ENCODE measurements around the gene PTPRN2. TPM values are rescaled to one million over a fixed set of nuclear protein-coding genes. Genes with fewer than 3 reads are reported as not detected.

PTPRN2 gene
- total RNA-seq, 1 donor from 2014 or later = 1.8 TPM

DNA sequence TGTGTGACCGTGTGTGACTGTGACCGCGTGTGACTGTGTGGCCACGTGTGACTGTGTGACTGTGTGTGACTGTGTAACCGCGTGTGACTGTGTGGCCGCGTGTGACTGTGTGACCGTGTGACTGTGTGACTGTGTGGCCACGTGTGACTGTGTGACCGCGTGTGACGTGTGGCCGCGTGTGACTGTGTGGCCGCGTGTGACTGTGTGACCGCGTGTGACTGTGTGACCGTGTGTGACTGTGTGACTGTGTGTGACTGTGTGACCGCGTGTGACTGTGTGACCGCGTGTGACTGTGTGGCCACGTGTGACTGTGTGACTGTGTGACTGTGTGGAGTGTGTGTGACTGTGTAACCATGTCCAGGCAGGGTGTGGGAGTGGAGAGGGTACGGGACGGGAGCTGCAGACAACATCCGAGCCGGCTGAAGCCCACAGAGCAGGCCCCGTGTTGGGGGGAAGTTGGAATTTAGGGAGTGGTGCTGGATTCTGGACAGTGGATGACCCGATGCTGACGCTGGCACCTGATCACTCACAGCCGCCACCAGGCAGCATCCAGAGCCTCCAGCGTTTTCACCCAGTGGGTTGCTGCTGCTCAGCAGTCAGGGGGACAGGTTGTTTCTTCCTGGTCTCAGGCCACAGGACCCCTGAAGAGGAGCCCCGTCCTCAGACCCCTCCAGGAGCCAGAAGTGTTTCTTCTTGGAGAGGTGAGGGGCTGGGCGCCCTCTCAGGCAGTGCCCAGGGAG is 747.3 kb downstream of the PTPRN2 start:
- POLR2A ChIA-PET = no interaction called here
- H3K27me3 Mint-ChIP-seq = no peaks in the 10 kb centered on the region
- H3K4me3 Mint-ChIP-seq = no peak overlapping the region
- TF ChIP-seq, protein P1, sequence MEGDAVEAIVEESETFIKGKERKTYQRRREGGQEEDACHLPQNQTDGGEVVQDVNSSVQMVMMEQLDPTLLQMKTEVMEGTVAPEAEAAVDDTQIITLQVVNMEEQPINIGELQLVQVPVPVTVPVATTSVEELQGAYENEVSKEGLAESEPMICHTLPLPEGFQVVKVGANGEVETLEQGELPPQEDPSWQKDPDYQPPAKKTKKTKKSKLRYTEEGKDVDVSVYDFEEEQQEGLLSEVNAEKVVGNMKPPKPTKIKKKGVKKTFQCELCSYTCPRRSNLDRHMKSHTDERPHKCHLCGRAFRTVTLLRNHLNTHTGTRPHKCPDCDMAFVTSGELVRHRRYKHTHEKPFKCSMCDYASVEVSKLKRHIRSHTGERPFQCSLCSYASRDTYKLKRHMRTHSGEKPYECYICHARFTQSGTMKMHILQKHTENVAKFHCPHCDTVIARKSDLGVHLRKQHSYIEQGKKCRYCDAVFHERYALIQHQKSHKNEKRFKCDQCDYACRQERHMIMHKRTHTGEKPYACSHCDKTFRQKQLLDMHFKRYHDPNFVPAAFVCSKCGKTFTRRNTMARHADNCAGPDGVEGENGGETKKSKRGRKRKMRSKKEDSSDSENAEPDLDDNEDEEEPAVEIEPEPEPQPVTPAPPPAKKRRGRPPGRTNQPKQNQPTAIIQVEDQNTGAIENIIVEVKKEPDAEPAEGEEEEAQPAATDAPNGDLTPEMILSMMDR (IDR thresholded peaks at IDR 0.05) = no peak
- no peaks in the 10 kb centered on the region for H3K36me3 Mint-ChIP-seq (ENCODE audit: low read depth)
- no peak for DNase-seq
- no peak overlapping the region for H3K27ac Mint-ChIP-seq
- no peak for ATAC-seq (ENCODE audit: low read depth)
- intact Hi-C loops (cut with micrococcal nuclease) = no loop called here
- H3K9me3 Mint-ChIP-seq = no peaks in the 10 kb centered on the region
- H3K4me1 Mint-ChIP-seq = no peaks in the 10 kb centered on the region
- CTCF ChIA-PET = no interaction called here

DNA sequence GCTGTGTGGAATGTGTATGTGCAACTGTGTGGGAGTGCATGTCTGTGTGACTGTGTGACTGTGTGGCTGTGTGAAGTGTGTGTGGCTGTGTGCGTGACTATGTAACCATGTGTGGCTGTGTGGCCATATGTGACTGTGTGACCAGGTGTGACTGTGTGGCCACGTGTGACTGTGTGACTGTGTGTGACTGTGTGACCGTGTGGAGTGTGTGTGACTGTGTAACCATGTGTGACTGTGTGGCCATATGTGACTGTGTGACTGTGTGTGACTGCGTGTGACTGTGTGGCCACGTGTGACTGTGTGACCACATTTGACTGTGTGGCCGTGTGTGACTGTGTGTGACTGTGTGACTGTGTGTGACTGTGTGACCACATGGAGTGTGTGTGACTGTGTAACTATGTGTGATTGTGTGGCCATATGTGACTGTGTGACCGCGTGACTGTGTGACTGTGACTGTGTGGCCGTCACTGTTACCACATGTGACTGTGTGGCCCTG is 747.9 kb downstream of the PTPRN2 start:
- no peaks in the 10 kb centered on the region for H3K4me1 Mint-ChIP-seq
- ChIA-PET POLR2A (no interaction called here), CTCF (no interaction called here)
- TF ChIP-seq, protein P1 (IDR thresholded peaks at IDR 0.05) = no peak
- H3K27ac Mint-ChIP-seq = no peak overlapping the region
- no peaks in the 10 kb centered on the region for H3K36me3 Mint-ChIP-seq (ENCODE audit: low read depth)
- H3K4me3 Mint-ChIP-seq = no peak overlapping the region
- ATAC-seq (ENCODE audit: low read depth) = no peak
- H3K27me3 Mint-ChIP-seq = no peaks in the 10 kb centered on the region
- no peaks in the 10 kb centered on the region for H3K9me3 Mint-ChIP-seq
- no peak for DNase-seq
- intact Hi-C loops (cut with micrococcal nuclease) = no loop called here

- no peaks in the 10 kb centered on the region for H3K36me3 Mint-ChIP-seq (ENCODE audit: low read depth)
- intact Hi-C loops (cut with micrococcal nuclease) = no loop called here
Observed at GRCh38 chr7:157839226-157839625, 748.4 kb downstream of the PTPRN2 start.

DNA sequence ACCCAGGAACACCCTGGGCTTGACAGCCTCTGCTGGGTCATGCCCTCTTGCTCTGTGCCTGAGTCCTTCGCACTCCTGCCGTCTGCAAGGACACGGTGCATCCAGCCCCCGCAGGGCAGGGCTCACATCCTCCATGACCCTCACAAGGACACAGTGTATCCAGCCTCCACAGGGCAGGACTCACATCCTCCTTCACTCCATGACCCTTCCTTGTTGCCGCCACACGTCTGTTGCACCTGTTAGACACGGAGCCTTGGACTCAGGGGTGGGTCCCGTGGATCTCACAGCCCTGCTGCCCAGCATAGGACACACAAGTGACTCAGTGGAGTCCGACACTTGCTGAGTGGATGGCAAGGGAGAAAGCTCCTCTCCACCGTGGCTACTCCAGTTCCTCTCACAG is 750.1 kb downstream of the PTPRN2 start:
- POLR2A ChIA-PET = no interaction called here
- Mint-ChIP-seq H3K4me1 (no peaks in the 10 kb centered on the region), H3K4me3 (no peak overlapping the region), H3K36me3 (ENCODE audit: low read depth) (no peaks in the 10 kb centered on the region), H3K9me3 (no peaks in the 10 kb centered on the region), H3K27ac (no peak overlapping the region), H3K27me3 (no peaks in the 10 kb centered on the region)
- ATAC-seq (ENCODE audit: low read depth) (no peak), DNase-seq (no peak)
- TF ChIP-seq, protein P1 (IDR thresholded peaks at IDR 0.05) = no peak
- CTCF ChIA-PET = no interaction called here
- intact Hi-C loops (cut with micrococcal nuclease) = no loop called here

More at GRCh38 chr7:157839226-157839625, 748.4 kb downstream of the PTPRN2 start:
- DNase-seq = no peak
- Mint-ChIP-seq H3K9me3 (no peaks in the 10 kb centered on the region), H3K4me3 (no peak overlapping the region), H3K27ac (no peak overlapping the region), H3K27me3 (no peaks in the 10 kb centered on the region), H3K4me1 (no peaks in the 10 kb centered on the region)
- ATAC-seq (ENCODE audit: low read depth) = no peak
- POLR2A ChIA-PET = no interaction called here
- CTCF ChIA-PET = no interaction called here
- TF ChIP-seq, protein P1 (IDR thresholded peaks at IDR 0.05) = no peak

DNA sequence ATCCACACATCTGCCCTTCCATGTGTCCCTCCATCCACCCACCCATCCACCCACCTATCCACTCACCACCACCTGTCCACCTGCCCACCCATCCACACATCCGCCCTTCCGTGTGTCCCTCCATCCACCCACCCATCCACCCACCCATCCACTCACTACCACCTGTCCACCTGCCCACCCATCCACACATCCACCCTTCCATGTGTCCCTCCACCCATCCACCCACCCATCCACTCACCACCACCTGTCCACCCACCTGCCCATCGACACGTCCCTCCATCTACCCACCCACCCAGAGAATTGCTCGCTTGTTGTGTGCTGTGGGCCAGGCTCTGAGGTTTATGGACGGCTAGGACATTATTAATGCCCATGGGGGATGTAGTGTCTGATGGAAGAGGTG is 750.6 kb downstream of the PTPRN2 start:
- intact Hi-C loops (cut with micrococcal nuclease) = no loop called here
- Mint-ChIP-seq H3K4me1 (no peaks in the 10 kb centered on the region), H3K9me3 (no peaks in the 10 kb centered on the region), H3K27ac (no peak overlapping the region), H3K4me3 (no peak overlapping the region), H3K36me3 (ENCODE audit: low read depth) (no peaks in the 10 kb centered on the region), H3K27me3 (no peaks in the 10 kb centered on the region)
- TF ChIP-seq, protein P1 (IDR thresholded peaks at IDR 0.05) = no peak
- ChIA-PET CTCF (no interaction called here), POLR2A (no interaction called here)
- DNase-seq (no peak), ATAC-seq (ENCODE audit: low read depth) (no peak)
